K562 (cell line): ENCODE measurements around the gene ZDHHC14. TPM values are rescaled to one million over a fixed set of nuclear protein-coding genes. Genes with fewer than 3 reads are reported as not detected.
A peak's percentile ranks its signal among the peaks of the same experiment; 100 is the strongest.

Experiments
- ATAC-seq: fragments of 200-7000 bp; cut with Tn5 transposase; 3 replicates; pipeline ENCODE4 v1.9.1; 2020; ENCODE audit warnings: moderate library complexity
- BruUV-seq: library from RNA; stranded (reverse); fragments of 400-500 nt; replicated peaks from 2 replicates; lab custom pipeline; 2021; lab: Mats Ljungman, UMichigan
- CTCF ChIA-PET: fragments of 300-600 bp; formaldehyde crosslinking; extraction: SDS; loops from one replicate; lab custom pipeline; 2021; ENCODE audit warnings: low intra/inter-chr PET ratio; lab: Yijun Ruan, JAX
- POLR2A ChIA-PET: fragments of 300-600, 350-650 bp; sonication (Branson Sonifier 250); formaldehyde crosslinking; extraction: SDS; loops from one replicate; lab custom pipeline; 2021; ENCODE audit warnings: antibody characterized with exemption, inconsistent platforms; lab: Yijun Ruan, JAX
- DNase-seq, 4 experiments: peaks; one replicate each; pipeline versions ENCODE4 v3.0.0 to v3.0.0-alpha.2; 2011 to 2018; ENCODE audit warnings: low spot score in 3 of 4, mixed read lengths in 3 of 4; ENCODE audit errors: extremely low read depth in 1 of 4
- FAIRE-seq: peaks from 2 replicates; lab custom pipeline; 2011; peaks lifted over from hg19 to GRCh38; lab: Jason Lieb, UNC
- H2AFZ ChIP-seq: 2 replicates; pipeline ENCODE4 v1.6.0; 2011; ENCODE audit warnings: low read depth, low read length, control low read depth, inconsistent platforms
- H3K27ac ChIP-seq: fragments of 200-600 bp; 3 replicates; pipeline ENCODE4 v1.8.0; 2011; ENCODE audit warnings: low read depth, mild to moderate bottlenecking, control low read depth, inconsistent platforms, low read length, moderate library complexity, mixed read lengths; ENCODE audit errors: extremely low read depth
- H3K27me3 ChIP-seq, 2 experiments: fragments of 300-600 bp in 1 of 2; 2 replicates in 1 of 2; 3 replicates in 1 of 2; pipeline versions ENCODE4 v1.6.0 to v1.8.0; 2011; ENCODE audit warnings: inconsistent platforms in 2 of 2, low read length in 2 of 2, mild to moderate bottlenecking in 1 of 2, mixed read lengths in 1 of 2, moderate library complexity in 1 of 2; ENCODE audit not compliant: control insufficient read depth in 2 of 2, insufficient read depth in 2 of 2
- H3K36me3 ChIP-seq: fragments of 300-600 bp; 3 replicates; pipeline ENCODE4 v1.8.0; 2011; ENCODE audit warnings: mild to moderate bottlenecking, low read length, inconsistent platforms; ENCODE audit not compliant: control insufficient read depth, insufficient read depth
- H3K4me1 ChIP-seq, 2 experiments: fragments of 200-600 bp in 1 of 2; replicated peaks in 1 of 2; 2 replicates in 1 of 2; 3 replicates in 1 of 2; pipeline versions ENCODE4 v1.5.1 to v1.8.0; 2011; ENCODE audit warnings: inconsistent platforms in 2 of 2, low read length in 2 of 2, mild to moderate bottlenecking in 1 of 2, mixed read lengths in 1 of 2, moderate library complexity in 1 of 2; ENCODE audit not compliant: control insufficient read depth in 2 of 2, insufficient read depth in 2 of 2
- H3K4me2 ChIP-seq: 2 replicates; pipeline ENCODE4 v1.6.1; 2011; ENCODE audit warnings: low read length, control low read depth, inconsistent platforms, mixed read lengths; ENCODE audit not compliant: insufficient read depth
- H3K4me3 ChIP-seq: fragments of 200-600 bp; sonication (generic), shearing (Covaris generic); 2 replicates; pipeline ENCODE4 v1.5.1; 2016; ENCODE audit warnings: control low read depth, inconsistent platforms
- H3K79me2 ChIP-seq: fragments of 200-600 bp; 3 replicates; pipeline ENCODE4 v1.8.0; 2011; ENCODE audit warnings: low read length, inconsistent platforms; ENCODE audit not compliant: control insufficient read depth, insufficient read depth
- H3K9ac ChIP-seq, 2 experiments: 2 replicates each; pipeline versions ENCODE4 v1.6.0 to v1.6.1; 2011; ENCODE audit warnings: low read depth in 2 of 2, low read length in 2 of 2, control low read depth in 1 of 2, inconsistent platforms in 1 of 2, mild to moderate bottlenecking in 1 of 2, mixed read lengths in 1 of 2; ENCODE audit not compliant: insufficient read depth in 1 of 2
- H3K9me1 ChIP-seq: one replicate; pipeline ENCODE4 v1.6.0; 2011; ENCODE audit warnings: inconsistent platforms, mild to moderate bottlenecking, low read length, moderate library complexity; ENCODE audit not compliant: control insufficient read depth, insufficient read depth
- H3K9me3 ChIP-seq: replicated peaks from 2 replicates; pipeline ENCODE4 v1.5.1; 2011; ENCODE audit warnings: low read depth, low read length, inconsistent platforms; ENCODE audit not compliant: control insufficient read depth, insufficient read depth
- H4K20me1 ChIP-seq: replicated peaks from 2 replicates; pipeline ENCODE4 v1.6.1; 2011; ENCODE audit warnings: low read length, inconsistent platforms, mixed read lengths; ENCODE audit not compliant: control insufficient read depth, insufficient read depth
- HINFP ChIP-seq: fragments of 450-650 bp; conservative IDR thresholded peaks from 2 replicates; pipeline ENCODE4 v1.6.1; 2016; ENCODE audit warnings: missing genetic modification characterization, low read depth, mild to moderate bottlenecking, control low read depth, missing compliant biosample characterization
- MAFF ChIP-seq: IDR thresholded peaks from 2 replicates; pipeline ENCODE4 v1.6.1; 2012; ENCODE audit warnings: low read length, improper control_type of control experiment
- MCM2 ChIP-seq: fragments of 450-650 bp; IDR thresholded peaks from 2 replicates; pipeline ENCODE4 v1.6.1; 2017; ENCODE audit warnings: low read depth, mild to moderate bottlenecking
- MXI1 ChIP-seq: IDR thresholded peaks from 2 replicates; pipeline ENCODE4 v1.6.1; 2011; ENCODE audit warnings: low read depth, mild to moderate bottlenecking, improper control_type of control experiment, low read length
- PHF8 ChIP-seq: fragments of 200-600 bp; sonication (generic); IDR thresholded peaks from 2 replicates; pipeline ENCODE4 v1.6.1; 2012; ENCODE audit warnings: mixed run types, mild to moderate bottlenecking, inconsistent platforms, low read length, moderate library complexity, borderline replicate concordance
- PML ChIP-seq: IDR thresholded peaks from 2 replicates; pipeline ENCODE4 v1.6.1; 2012; ENCODE audit warnings: low read length, inconsistent platforms
- SNIP1 ChIP-seq: fragments of 450-650 bp; IDR thresholded peaks from 2 replicates; pipeline ENCODE4 v1.7.1; 2017; ENCODE audit warnings: low read depth, mild to moderate bottlenecking
- ZNF431 ChIP-seq: sonication (generic); formaldehyde crosslinking; IDR thresholded peaks from 2 replicates; pipeline ENCODE4 v1.8.0; 2022; ENCODE audit warnings: mild to moderate bottlenecking, missing genetic modification reagents
- ZNF778 ChIP-seq: fragments of 450-650 bp; formaldehyde crosslinking; IDR thresholded peaks from 2 replicates; pipeline ENCODE4 v1.4.0; 2020; ENCODE audit warnings: mild to moderate bottlenecking, moderate library complexity
- WGBS: fragments of 100-300 bp; shearing (Covaris generic); methylation state at CpG from one replicate; pipeline ENCODE4 v1.1.6; 2016; ENCODE audit warnings: low coverage, mixed read lengths; ENCODE audit not compliant: insufficient coverage; ENCODE audit errors: missing lambda C conversion rate; 5-methylcytosine and 5-hydroxymethylcytosine counted together
- in situ Hi-C: fragments of 300-500 bp; cut with MboI; formaldehyde crosslinking; loops from 4 replicates; pipeline ENCODE4 v1.15.0; 2018; ENCODE audit warnings: inconsistent platforms, mixed read lengths
- intact Hi-C: fragments of 100-400 bp; cut with micrococcal nuclease; formaldehyde crosslinking; loops from 2 replicates; pipeline ENCODE4 v1.14.2; 2022
- polyA plus RNA-seq, 8 experiments: library from polyadenylated mRNA; depleted of rRNA in 4 of 8; stranded (reverse) in 5 of 8; unstranded in 3 of 8; fragments of >200 nt; fragmentation: Nextera tagmentation in 2 of 8; fragmentation: Illumina TruSeq in 1 of 8; extraction: Ambion mirVana in 2 of 8; extraction: Trizol in 1 of 8; gene quantifications; 2 replicates each; pipeline versions ENCODE4 v1.2.1 to v1.2.3, GENCODE V29; 2011 to 2014; ENCODE audit warnings: inconsistent platforms in 1 of 8, missing spikeins in 1 of 8
- total RNA-seq, 7 experiments: library from RNA; depleted of rRNA in 6 of 7; stranded (reverse); fragments of >200 nt in 6 of 7; fragmentation: Illumina TruSeq in 2 of 7; extraction: Trizol in 2 of 7; gene quantifications; 2 replicates each; pipeline versions ENCODE4 v1.2.1 to v1.2.3, GENCODE V29; 2011 to 2021; ENCODE audit warnings: low replicate concordance in 1 of 7

The ZDHHC14 gene
- total and polyA plus RNA-seq, 9 of the 15 experiments (the other 6 are each of a cell fraction or from before 2014, with no cell fraction given), result 0.92 to 23.1 (median 13.8) TPM

GRCh38 chr6:157368359-157369049 is 12.5 kb upstream of the ZDHHC14 start:
- H3K4me2 ChIP-seq, result no peak overlapping the region
- H3K79me2 ChIP-seq, result no peaks in the 10 kb centered on the region
- H3K4me1 ChIP-seq, result peaks cover 0 to 3% of the 10 kb centered on the region in 2 experiments; a peak in 1 of 5 replicates
- FAIRE-seq (no peak), DNase-seq (no peak), ATAC-seq (no peak; the same call in 2 of the 3 replicates)
- POLR2A ChIA-PET, result interaction anchor here (0.6 to 1.2 kb wide), 3 partner anchors 11 to 663 kb away, joined by 3 to 11 read pairs (median 4); no protein-coding TSS in a partner anchor
- in situ Hi-C loops, result no loop called here
- 24% methylated on average over 7 of the region's 7 CpGs for WGBS
- CTCF ChIA-PET, result no interaction called here
- intact Hi-C loops, result no loop called here
- no peak overlapping the region for H3K4me3 ChIP-seq
- H3K9me1 ChIP-seq, result no peaks in the 10 kb centered on the region
- no peak overlapping the region for H3K9ac ChIP-seq
- BruUV-seq, result no TSS peak
- H3K36me3 ChIP-seq, result no peaks in the 10 kb centered on the region
- no peaks in the 10 kb centered on the region for H3K27me3 ChIP-seq
- H3K27ac ChIP-seq, result no peak overlapping the region
- TF ChIP-seq MCM2 (no peak), SNIP1 (no peak), MAFF (no peak), PHF8 (no peak), MXI1 (no peak), ZNF431 (CRISPR knock-in tag) (no peak), PML (no peak), ZNF778 (no peak), HINFP (tag) (0 out of 2 replicates have a peak, but pooled peaks have one; percentile 31)
- H3K9me3 ChIP-seq, result no peaks in the 10 kb centered on the region
- no peaks in the 10 kb centered on the region for H4K20me1 ChIP-seq
- no peak overlapping the region for H2AFZ ChIP-seq
